DMS153 (cell line): ENCODE results near the gene AUH.
"Not testable (repeated sequence)": the region's sequence is repeated elsewhere in the genome, so short reads cannot be mapped to it uniquely, and the experiment has no call there.

ENCODE experiments used
- DNase-seq: peaks from one replicate; lab custom pipeline; 2025; lab: John Stamatoyannopoulos, UW

Gene AUH

GRCh38 chr9:91378695-91379127 is 17.0 kb upstream of the AUH start:
- no peak for DNase-seq

- DNase-seq = not testable (repeated sequence)
Measured at GRCh38 chr9:91378054-91378453, 16.3 kb upstream of the AUH start.

DNA sequence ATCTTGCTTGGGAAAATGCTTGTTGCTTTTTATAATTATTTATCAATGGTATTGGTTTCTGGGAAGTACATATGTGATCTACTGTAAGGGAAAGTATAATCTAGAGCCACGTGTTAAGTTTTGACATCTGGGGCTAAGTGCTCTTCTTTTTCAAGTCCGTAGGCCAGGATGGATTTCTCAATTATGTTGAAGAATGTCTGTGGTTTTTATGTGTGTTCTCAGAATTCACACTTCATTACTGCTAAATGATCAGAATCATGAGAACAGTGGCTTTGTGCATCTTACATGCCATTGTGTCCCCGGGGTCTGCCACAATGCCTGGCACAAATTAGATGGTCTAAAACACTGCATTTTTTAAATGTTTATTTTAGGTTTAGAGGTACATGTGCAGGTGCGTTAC is 14.5 kb upstream of the AUH start:
- no peak for DNase-seq

DNA sequence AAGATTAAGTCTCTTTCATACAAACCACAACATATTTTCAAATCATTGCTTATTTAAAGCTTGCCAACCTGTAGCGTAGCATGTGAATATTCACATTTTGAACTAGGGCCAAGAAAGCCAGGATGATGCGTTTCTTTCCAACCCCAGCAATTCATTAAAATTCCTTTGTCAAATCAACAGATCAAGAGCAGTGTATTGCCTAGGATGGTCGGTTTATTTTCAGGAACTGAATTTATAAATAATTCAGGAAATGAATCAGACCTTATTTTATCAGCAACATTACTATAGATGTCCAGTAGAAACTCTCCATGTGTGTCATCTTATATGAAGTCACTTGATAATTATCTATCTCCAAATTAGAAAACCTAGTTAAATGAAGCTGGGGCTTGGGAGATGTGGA is 13.2 kb upstream of the AUH start:
- DNase-seq = no peak

DNA sequence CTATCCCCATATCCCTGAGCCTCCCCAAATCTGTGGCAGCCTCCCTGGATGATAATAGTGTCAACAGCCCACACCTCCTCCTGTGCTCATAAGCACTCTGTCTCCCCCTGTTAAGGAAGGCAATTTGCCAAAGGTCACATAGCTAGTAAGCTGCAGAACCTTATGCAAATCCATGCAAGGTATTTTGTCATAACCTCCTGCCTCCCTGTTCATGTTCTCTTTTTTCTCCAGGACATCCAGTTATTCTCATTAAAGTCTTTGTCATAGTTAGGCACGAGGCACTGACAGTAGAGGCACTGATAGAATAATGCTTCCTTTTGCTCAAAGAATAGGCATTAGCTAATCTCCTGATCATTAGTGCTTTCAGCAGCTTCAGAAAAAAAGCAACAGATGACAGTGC is 10.2 kb upstream of the AUH start:
- DNase-seq = no peak

DNA sequence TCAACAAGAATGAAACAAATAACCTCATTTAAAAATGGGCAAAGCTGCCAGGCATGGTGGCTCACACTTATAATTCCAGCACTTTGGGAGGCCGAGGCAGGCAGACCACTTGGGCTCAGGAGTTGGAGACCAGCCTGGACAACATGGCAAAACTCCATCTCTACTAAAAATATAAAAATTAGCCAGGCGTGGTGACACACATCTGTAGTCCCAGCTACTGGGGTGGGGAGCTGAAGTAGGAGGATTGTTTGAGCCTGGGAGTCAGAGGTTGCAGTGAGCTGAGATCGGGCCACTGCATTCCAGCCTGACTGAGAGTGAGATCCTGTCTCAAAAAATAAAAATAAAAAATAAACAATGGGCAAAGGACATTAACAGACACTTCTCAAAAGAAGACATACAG is 8.3 kb upstream of the AUH start:
- DNase-seq = not testable (repeated sequence)

- no peak for DNase-seq
Measured at GRCh38 chr9:91364702-91365101, 3.0 kb upstream of the AUH start.

- no peak for DNase-seq
Measured at GRCh38 chr9:91364005-91364404, 2.3 kb upstream of the AUH start.

DNA sequence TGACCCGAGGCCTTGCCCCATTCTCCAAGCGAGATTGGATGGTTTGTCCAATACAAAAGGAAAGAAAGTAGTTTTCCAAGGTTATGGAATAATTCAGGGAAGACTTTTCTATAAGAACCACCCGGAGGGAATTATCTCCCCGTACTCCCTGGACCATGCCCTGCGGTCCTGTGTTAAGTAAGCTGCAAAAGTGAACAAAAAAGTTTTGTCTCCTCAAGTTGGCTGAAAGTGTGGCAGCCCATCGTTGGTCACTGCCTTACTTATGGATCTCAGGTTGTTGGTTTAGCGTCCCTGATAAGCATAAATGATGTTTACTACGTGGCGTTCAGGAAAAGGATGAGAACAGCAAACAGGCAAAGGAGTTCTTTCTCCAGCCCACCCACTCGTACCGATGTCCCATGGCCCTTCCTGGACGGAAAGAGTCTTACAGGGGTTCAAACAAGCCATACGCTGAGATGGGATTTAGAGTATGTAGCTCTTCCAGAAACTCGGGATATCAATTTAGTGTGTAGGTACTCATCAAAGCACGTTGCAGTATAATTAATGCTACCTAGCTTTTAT is 413 bp upstream of the AUH start:
- DNase-seq = no peak

- no peak for DNase-seq
Measured at GRCh38 chr9:91360551-91361290, 997 bp downstream of the AUH start.

GRCh38 chr9:91359734-91360470 is 1.8 kb downstream of the AUH start:
- no peak for DNase-seq

DNA sequence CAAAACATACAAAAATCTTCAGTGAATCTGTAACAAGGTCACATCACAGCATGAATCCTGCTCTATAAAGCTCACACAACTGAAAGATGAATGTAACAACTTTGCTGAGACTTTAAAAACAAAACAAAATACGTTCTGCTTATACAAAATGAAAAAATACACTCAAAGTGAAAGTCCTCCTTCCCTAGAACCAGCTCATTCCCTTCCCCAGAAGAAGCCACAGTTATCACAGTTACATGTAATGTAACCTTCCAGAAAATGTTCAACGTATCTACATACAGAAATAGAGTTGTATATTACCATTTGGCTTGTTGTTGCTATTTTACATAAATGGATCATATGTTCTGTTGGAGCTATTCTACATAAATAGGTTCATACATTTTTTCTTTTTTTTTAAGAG is 2.6 kb downstream of the AUH start:
- DNase-seq = no peak

DNA sequence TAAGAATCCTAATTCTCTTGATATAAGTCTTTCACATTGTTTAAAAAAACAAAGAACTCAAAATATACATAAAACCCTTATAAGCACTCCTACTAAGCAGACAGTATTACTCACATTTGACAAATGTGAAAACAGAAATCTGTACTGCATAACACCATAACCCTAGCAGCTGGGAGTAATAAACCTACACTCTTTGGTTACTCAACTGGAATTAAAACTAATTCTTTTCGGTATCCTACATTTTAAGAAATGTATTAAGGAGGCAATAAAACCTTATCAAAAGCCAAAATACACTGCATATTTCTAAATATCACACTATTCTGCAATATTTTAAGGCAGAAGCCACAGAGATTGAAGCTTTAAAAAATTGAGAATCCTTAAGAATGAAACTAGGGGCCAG is 6.8 kb downstream of the AUH start:
- no peak for DNase-seq

GRCh38 chr9:91349115-91349555 is 12.6 kb downstream of the AUH start:
- no peak for DNase-seq

- DNase-seq = no peak
Measured at GRCh38 chr9:91348191-91348807, 13.4 kb downstream of the AUH start.

DNA sequence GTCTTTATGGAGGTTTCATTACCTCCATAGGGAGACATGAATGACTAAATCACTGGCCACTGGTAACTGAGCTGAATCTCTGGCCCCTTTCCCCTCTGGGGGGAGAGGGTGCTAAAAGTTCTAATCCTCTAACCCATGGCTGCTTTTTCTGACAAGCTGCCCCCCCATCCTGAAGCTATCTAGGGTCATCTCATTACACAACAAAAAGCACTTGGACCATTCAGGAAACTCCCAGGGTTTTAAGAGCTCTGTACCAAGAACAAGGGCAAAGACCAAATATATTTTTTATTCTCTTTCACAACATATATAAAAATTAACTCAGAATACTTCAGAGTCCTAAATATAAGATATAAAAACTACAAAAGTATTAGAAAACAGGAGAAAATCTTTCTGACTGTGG is 14.3 kb downstream of the AUH start:
- DNase-seq = no peak

DNA sequence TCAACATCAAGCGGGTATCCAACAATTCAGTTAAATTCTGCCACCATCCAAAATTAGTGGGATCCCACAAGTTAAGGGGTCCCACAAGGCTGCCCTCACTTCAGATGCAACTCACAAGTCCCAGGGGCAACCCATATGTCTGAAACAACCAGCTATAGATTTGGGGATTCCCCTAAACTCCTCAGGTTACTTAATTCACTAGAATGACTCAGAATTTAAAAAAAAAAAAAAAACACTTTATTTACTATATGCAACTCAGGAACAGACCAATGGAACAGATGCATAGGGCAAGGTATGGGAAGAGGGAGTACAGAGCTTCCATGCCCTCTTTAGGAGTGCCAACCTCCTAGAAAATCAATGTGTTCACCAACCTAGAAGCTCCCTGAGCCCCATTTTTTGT is 15.1 kb downstream of the AUH start:
- DNase-seq = no peak

- no peak for DNase-seq
Measured at GRCh38 chr9:91345978-91346377, 15.7 kb downstream of the AUH start.

- DNase-seq = no peak
Measured at GRCh38 chr9:91342575-91342974, 19.1 kb downstream of the AUH start.

- DNase-seq = no peak
Measured at GRCh38 chr9:91341749-91342148, 20.0 kb downstream of the AUH start.

DNA sequence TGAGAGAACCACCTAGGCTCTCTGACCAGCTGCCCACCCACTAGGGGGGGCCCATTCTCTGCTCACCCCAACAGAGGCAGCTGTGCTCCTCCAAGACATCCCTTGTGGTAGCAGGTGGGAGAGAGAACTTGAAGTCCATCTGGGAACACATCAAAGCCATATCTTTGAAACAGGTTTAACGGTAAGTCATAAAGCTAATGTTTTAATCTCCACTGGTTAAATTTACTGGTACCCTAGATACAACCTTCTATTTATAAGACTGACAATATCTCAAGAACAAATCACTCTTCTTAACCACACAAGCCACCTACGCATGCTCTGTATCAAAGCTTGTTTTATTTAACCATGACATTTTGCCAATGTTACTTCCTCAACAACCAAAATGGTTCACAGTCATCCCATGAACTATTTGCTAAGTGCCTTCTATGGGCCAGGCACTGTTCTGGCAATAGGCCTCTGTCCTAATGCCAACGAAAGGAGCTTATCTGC is 20.4 kb downstream of the AUH start:
- no peak for DNase-seq

GRCh38 chr9:91340395-91340967 is 21.2 kb downstream of the AUH start:
- no peak for DNase-seq
